EH (cell line): ENCODE results near the gene MSL1.

Source experiments
- DNase-seq: peaks from one replicate; pipeline ENCODE4 v3.0.0-alpha.2; 2015; ENCODE audit warnings: low read depth

MSL1 gene

DNA sequence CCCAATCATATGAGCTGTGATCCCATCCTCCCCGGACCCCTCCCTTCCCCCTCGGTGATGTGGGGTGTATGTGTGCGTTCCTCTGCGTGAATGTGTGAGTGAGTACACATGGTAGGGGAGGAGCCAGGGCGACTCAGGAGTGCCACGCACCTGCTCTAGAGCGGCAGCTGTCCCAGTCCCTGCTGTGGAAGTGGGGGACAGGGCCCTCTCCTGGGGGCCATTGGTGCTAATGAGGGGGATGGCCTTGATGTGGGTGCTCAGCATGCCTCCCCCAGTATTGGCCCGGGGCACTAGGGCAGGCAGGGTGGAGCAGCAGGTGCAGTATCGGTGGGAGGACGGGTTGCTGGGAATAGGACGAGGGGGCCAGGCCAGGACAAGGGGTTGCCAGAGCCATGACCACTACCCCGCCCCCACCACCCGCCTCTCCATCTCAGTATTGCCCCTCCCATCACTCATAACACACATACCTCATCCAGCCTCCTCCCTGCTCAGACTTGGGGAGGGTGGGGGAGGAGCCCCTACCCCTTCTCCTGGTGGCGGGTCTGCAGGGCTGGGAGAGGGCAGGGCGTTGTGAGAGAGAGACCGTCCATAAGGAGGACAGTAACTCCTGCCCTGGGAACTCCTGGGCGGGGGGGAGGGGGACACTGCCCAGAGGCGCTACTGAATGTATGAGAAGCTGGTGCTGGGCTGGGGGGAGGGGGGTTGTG lies 29.9 kb upstream of the MSL1 start:
- DNase-seq: peak; percentile 30

GRCh38 chr17:40092581-40092980 lies 29.2 kb upstream of the MSL1 start:
- peak; percentile 28 for DNase-seq

- no peak for DNase-seq
Measured at GRCh38 chr17:40093005-40093579, 28.7 kb upstream of the MSL1 start.

DNA sequence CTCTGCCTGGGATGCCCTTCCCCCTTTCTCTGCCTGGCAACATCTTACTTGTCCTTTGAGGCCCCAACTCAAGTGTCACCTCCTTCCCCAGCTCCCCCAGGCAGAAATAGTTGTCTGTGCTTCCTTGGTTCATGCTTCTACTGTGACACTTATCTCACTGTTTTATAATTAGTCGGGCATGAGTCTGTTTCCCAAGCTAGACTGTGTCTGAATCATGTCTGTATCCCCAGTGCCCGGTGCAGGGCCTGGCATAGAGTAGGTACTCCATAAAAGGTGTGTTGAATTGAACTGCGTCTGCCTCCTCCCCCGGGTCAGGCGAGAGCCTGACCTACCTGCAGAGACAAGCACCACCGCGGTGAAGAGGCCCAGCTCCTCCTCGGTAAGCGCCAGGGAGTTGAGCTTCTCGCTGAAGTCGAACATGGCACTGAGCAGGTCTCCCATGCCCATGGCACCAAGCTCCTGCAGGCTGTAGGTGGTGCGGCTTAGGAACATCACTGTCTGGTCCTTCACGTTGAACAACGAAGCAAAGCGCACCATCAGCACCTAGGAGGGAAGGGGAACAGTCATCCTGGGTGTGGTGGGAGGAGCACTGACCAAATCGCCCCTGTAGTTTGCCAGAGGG lies 28.1 kb upstream of the MSL1 start:
- DNase-seq: peak; percentile 41

- no peak for DNase-seq
Measured at GRCh38 chr17:40094874-40095273, 26.9 kb upstream of the MSL1 start.

GRCh38 chr17:40095351-40095943 lies 26.3 kb upstream of the MSL1 start:
- no peak for DNase-seq

DNA sequence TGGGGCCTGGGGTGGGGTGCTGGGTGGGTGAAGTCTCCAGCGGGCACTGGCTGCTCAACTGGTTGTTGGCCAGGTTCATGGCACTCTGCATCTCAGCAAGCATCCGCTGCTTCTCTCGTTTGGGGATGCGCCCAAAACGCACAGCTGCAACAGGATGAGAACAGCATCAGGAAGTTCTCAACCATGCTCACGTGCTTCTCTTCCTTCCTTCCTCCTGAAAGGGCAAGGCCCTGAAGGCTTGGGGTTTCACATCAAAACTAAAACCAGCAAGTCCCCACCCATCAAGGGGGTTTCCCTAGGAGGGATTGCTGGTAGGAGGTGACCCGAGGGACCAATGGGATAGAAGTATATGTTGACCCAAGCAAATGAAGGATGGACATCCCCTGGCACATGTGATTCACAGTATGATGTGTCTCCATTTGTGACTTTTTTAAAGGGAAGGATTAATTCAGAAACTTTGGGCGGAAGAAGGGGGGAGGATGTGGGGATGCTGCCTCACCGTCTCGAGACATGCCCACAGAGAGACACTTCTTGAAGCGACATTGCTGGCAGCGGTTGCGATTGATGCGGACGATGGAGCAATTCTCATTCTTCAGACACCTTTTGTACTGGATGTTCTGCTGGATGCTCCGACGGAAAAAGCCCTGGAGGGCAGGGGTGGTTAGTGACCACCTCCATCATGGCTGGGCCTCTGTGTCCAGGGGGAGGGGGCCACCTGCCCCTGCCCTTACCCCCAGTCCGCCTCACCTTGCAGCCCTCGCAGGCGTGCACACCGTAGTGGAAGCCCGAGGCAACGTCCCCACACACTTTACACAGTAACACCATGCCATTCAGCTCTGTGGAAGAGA lies 25.6 kb upstream of the MSL1 start:
- peak; percentile 34 for DNase-seq

DNA sequence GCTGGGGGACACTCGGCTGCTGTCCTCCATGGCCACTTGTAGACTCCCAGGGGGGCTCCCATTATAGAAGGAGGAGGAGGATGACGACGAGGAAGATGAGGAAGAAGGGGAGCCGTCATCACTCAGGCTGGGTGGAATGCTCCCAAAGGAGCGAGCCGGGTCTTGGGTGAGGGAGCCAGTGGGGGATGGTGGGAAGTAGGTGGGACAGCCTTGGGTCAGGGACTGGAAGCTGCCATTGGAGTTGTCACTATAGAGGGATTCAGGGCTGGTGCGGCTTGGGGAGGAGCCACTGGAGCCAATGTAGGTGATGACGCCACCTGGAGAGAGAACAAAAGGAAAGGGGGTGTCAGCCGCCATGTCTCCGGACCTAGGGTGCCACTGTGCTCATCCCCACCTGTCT lies 24.7 kb upstream of the MSL1 start:
- DNase-seq: no peak

DNA sequence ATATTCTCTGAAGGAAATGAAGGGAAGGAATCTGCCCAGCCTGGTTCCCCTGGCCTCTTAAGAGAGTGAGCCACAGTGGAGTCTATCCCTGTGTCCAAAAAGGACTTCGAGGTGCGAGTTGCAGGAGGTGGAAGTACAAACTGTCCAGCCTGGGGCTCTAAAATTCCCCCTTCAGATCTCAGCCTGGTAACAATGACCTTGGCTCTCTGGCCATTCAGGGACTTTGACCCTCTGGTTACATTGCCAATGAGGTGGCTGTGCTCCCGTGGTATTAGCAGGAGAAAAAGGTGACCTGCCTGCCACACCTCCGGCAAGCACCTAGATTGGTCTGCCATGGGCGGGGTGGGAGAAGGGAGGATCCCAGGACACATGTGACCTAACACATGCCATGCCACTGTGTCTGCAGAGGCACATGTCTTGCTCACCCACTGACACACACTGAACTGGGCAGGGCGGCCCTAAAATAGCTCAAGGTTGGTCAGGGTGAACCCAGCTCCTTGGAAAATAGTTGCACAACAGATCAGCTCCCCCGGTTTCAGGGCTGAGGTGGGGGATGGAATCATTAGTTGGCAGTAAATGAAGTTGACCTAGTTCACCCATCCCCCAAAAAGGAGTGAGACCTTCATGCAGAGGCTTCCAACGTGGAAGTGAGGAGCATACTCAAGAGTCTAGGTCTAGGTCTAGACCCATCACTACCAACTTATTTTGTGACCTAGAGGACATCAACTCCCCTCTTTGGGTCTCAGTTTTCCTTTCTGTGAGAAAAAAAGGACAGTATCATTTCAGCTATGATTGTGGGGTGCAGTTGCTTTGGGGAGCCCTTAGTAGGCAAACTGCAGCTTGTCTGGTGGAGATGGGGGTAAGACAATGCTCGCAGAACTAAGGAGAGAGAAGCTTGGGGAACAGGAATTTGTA lies 23.6 kb upstream of the MSL1 start:
- DNase-seq: peak; percentile 70

GRCh38 chr17:40098846-40099618 lies 22.7 kb upstream of the MSL1 start:
- DNase-seq: peak; percentile 100

DNA sequence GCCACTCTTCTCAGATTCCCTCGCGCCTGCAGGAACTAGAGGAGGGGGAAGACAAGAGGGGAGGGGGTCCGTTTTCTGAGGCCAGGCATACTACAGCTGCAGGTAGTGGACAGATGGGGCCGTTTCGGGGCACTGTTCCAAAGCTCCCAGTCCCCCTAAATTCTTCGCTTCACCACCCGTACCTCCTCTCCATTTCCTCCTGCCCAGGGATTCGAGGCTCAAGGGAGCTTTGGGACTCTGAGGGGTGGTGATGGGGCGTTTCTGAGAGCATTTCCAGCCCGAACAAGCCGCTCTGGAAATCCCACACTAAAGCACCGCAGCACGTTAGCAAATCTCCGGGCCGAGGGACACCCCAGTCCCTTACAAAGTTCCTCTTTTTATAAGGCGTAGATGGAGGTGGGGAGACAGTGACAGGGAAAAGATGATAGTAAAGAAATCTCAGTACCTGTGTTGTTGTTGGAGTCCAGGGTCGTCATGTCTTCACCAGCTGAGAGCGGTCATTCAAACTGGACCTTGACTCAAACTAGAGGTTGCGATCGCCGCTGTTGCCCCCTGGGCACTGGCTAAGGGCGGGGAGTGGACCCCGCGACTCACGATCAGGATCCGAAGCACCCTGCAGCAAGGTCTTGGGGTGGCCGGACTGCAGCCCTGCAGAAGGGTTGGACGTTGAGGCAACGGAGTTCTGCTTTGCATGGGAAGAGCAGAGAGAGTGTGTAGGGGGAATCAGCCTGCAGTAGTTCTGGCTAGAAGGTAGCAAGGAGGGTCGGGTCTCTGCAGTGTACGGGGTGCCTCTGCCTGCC lies 22.0 kb upstream of the MSL1 start:
- DNase-seq: no peak

GRCh38 chr17:40100419-40100668 lies 21.4 kb upstream of the MSL1 start, which contains the start of gene NR1D1:
Gene NR1D1 (minus strand): TSS chr17:40100589. CDS start chr17:40100094, 495 bp downstream.
- DNase-seq: no peak

GRCh38 chr17:40100669-40101366 lies 21.0 kb upstream of the MSL1 start:
- peak; percentile 99 for DNase-seq

DNA sequence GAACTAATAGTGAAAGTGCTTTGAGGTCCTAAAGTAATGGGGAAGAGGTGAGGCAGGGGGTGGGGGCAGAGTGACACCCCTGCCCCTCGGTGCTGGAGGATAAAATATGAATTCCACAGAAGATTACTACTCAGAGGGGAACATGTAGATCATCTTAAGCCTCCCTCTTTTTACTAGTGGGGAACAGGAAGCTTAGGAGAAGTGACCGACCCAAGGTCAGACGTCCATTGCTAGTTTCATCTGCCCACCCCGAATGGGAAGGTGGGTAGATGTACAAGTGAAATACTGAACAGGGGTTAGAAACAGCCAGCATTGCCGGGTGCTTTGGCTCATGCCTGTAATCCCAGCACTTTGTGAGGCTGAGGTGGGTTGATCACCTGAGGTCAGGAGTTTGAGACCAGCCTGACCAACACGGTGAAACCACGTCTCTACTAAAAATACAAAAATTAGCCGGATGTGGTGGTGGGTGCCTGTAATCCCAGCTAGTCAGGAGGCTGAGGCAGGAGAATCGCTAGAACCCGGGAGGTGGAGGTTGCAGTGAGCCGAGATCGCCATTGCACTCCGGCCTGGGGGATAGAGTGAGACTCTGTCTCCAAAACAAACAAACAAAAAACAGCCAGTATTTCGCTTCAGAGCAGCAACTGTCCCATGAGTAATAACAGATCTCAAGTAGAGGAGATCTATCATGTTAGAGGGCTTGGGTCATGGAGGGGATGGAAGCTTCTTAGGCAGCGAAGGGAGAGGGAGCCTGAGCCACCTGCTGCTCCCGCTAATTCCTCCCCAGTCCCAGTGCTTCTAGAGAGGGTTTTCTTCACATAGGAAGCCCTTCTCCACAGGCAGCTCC lies 20.2 kb upstream of the MSL1 start:
- DNase-seq: no peak

DNA sequence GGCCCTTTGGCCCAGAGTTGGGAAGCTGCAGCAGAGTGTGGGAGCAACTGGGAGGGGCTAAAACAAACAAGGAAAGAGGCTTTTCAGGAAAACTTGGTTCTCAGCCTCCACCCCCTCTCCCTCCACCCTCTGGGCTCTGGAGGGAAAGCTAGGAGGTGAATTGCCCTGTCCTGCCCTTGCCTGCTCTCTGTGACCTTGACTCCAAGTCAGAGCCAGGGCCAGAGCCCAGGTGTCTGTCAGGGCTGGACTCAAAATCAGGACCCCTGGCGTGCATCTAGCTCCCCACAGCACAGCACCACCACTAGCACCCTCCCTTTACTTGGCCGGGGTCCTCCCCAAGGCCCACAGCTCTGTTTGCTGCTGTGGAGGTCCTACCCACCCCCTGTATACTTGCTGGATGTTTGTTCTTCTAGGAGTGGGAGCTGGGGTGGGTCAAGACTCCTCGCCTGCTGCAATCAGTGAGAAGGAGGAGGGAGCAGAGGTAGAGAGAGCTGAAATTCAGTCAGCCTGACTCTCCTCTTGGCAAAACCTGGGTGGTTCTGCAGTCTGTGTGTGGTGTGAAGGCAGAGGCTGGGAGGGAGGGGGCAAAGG lies 18.6 kb upstream of the MSL1 start:
- no peak for DNase-seq

DNA sequence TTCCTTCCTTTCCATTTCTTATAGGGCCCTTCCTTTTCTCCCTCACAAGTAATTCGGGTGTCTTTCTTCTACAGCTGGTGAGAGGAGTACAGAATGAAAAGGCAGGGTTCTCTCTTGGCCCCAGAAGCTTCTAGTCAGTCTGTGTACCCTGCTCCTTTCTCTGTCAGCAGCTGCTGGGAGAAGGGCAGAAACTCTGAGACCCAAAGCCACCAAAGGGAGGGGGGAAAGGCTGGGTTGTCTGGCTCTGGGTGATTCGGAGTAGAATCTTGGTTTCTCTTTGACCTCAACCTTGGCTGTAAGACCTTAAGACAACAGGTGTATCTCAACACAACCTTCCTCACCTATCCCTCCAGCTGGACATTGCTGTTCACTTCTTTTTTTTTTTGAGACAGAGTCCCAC lies 18.1 kb upstream of the MSL1 start:
- DNase-seq: no peak

- DNase-seq: no peak
Measured at GRCh38 chr17:40104594-40105486, 16.9 kb upstream of the MSL1 start.
